K562 (cell line): Measurements from ENCODE around the gene ZBTB2. TPM values are rescaled to one million over a fixed set of nuclear protein-coding genes. Genes with fewer than 3 reads are reported as not detected.

Experiments used
- ATAC-seq: fragments of 200-7000 bp; cut with Tn5 transposase; 3 replicates; pipeline ENCODE4 v1.9.1; 2020; ENCODE audit warnings: moderate library complexity
- BruUV-seq: library from RNA; stranded (reverse); fragments of 400-500 nt; replicated peaks from 2 replicates; lab custom pipeline; 2021; lab: Mats Ljungman, UMichigan
- CTCF ChIA-PET: fragments of 300-600 bp; formaldehyde crosslinking; extraction: SDS; loops from one replicate; lab custom pipeline; 2021; ENCODE audit warnings: low intra/inter-chr PET ratio; lab: Yijun Ruan, JAX
- POLR2A ChIA-PET: fragments of 300-600, 350-650 bp; sonication (Branson Sonifier 250); formaldehyde crosslinking; extraction: SDS; loops from one replicate; lab custom pipeline; 2021; ENCODE audit warnings: antibody characterized with exemption, inconsistent platforms; lab: Yijun Ruan, JAX
- DNase-seq, 4 experiments: peaks; one replicate each; pipeline versions ENCODE4 v3.0.0 to v3.0.0-alpha.2; 2011 to 2018; ENCODE audit warnings: low spot score in 3 of 4, mixed read lengths in 3 of 4; ENCODE audit errors: extremely low read depth in 1 of 4
- FAIRE-seq: peaks from 2 replicates; lab custom pipeline; 2011; peaks lifted over from hg19 to GRCh38; lab: Jason Lieb, UNC
- H2AFZ ChIP-seq: 2 replicates; pipeline ENCODE4 v1.6.0; 2011; ENCODE audit warnings: low read depth, low read length, control low read depth, inconsistent platforms
- H3K27ac ChIP-seq: fragments of 200-600 bp; 3 replicates; pipeline ENCODE4 v1.8.0; 2011; ENCODE audit warnings: low read depth, mild to moderate bottlenecking, control low read depth, inconsistent platforms, low read length, moderate library complexity, mixed read lengths; ENCODE audit errors: extremely low read depth
- H3K27me3 ChIP-seq, 2 experiments: fragments of 300-600 bp in 1 of 2; 2 replicates in 1 of 2; 3 replicates in 1 of 2; pipeline versions ENCODE4 v1.6.0 to v1.8.0; 2011; ENCODE audit warnings: inconsistent platforms in 2 of 2, low read length in 2 of 2, mild to moderate bottlenecking in 1 of 2, mixed read lengths in 1 of 2, moderate library complexity in 1 of 2; ENCODE audit not compliant: control insufficient read depth in 2 of 2, insufficient read depth in 2 of 2
- H3K36me3 ChIP-seq: fragments of 300-600 bp; 3 replicates; pipeline ENCODE4 v1.8.0; 2011; ENCODE audit warnings: mild to moderate bottlenecking, low read length, inconsistent platforms; ENCODE audit not compliant: control insufficient read depth, insufficient read depth
- H3K4me1 ChIP-seq, 2 experiments: fragments of 200-600 bp in 1 of 2; replicated peaks in 1 of 2; 2 replicates in 1 of 2; 3 replicates in 1 of 2; pipeline versions ENCODE4 v1.5.1 to v1.8.0; 2011; ENCODE audit warnings: inconsistent platforms in 2 of 2, low read length in 2 of 2, mild to moderate bottlenecking in 1 of 2, mixed read lengths in 1 of 2, moderate library complexity in 1 of 2; ENCODE audit not compliant: control insufficient read depth in 2 of 2, insufficient read depth in 2 of 2
- H3K4me2 ChIP-seq: 2 replicates; pipeline ENCODE4 v1.6.1; 2011; ENCODE audit warnings: low read length, control low read depth, inconsistent platforms, mixed read lengths; ENCODE audit not compliant: insufficient read depth
- H3K4me3 ChIP-seq: fragments of 200-600 bp; sonication (generic), shearing (Covaris generic); 2 replicates; pipeline ENCODE4 v1.5.1; 2016; ENCODE audit warnings: control low read depth, inconsistent platforms
- H3K79me2 ChIP-seq: fragments of 200-600 bp; 3 replicates; pipeline ENCODE4 v1.8.0; 2011; ENCODE audit warnings: low read length, inconsistent platforms; ENCODE audit not compliant: control insufficient read depth, insufficient read depth
- H3K9ac ChIP-seq, 2 experiments: 2 replicates each; pipeline versions ENCODE4 v1.6.0 to v1.6.1; 2011; ENCODE audit warnings: low read depth in 2 of 2, low read length in 2 of 2, control low read depth in 1 of 2, inconsistent platforms in 1 of 2, mild to moderate bottlenecking in 1 of 2, mixed read lengths in 1 of 2; ENCODE audit not compliant: insufficient read depth in 1 of 2
- H3K9me1 ChIP-seq: one replicate; pipeline ENCODE4 v1.6.0; 2011; ENCODE audit warnings: inconsistent platforms, mild to moderate bottlenecking, low read length, moderate library complexity; ENCODE audit not compliant: control insufficient read depth, insufficient read depth
- H3K9me3 ChIP-seq: replicated peaks from 2 replicates; pipeline ENCODE4 v1.5.1; 2011; ENCODE audit warnings: low read depth, low read length, inconsistent platforms; ENCODE audit not compliant: control insufficient read depth, insufficient read depth
- H4K20me1 ChIP-seq: replicated peaks from 2 replicates; pipeline ENCODE4 v1.6.1; 2011; ENCODE audit warnings: low read length, inconsistent platforms, mixed read lengths; ENCODE audit not compliant: control insufficient read depth, insufficient read depth
- ATF1 ChIP-seq, 2 experiments: fragments of 450-650 bp in 1 of 2; IDR thresholded peaks; 2 replicates each; pipeline ENCODE4 v1.6.1; 2016; ENCODE audit warnings: missing compliant biosample characterization in 1 of 2, missing genetic modification characterization in 1 of 2
- CHD4 ChIP-seq: fragments of 200-600 bp; sonication (generic); IDR thresholded peaks from 3 replicates; pipeline ENCODE4 v1.6.1; 2012; ENCODE audit warnings: low read depth, mild to moderate bottlenecking, mixed read lengths, low read length, inconsistent platforms; ENCODE audit not compliant: insufficient read depth, insufficient replicate concordance, poor library complexity, severe bottlenecking
- CREB1 ChIP-seq, 2 experiments: sonication (generic) in 1 of 2; formaldehyde crosslinking in 1 of 2; IDR thresholded peaks; 2 replicates each; pipeline versions ENCODE4 v1.6.1 to v1.8.0; 2012 to 2022; ENCODE audit warnings: inconsistent platforms in 1 of 2, mild to moderate bottlenecking in 1 of 2, missing genetic modification reagents in 1 of 2, moderate library complexity in 1 of 2
- CREM ChIP-seq: IDR thresholded peaks from 2 replicates; pipeline ENCODE4 v1.6.1; 2014; ENCODE audit warnings: antibody characterized with exemption, low read depth
- CTBP1 ChIP-seq: fragments of 450-650 bp; IDR thresholded peaks from 2 replicates; pipeline ENCODE4 v1.6.1; 2016; ENCODE audit warnings: borderline replicate concordance
- ETV5 ChIP-seq: sonication (generic); formaldehyde crosslinking; IDR thresholded peaks from 2 replicates; pipeline ENCODE4 v1.4.0; 2020; ENCODE audit warnings: low read depth, mild to moderate bottlenecking, missing genetic modification reagents
- JUND ChIP-seq, 2 experiments: IDR thresholded peaks; 2 replicates in 1 of 2; 3 replicates in 1 of 2; pipeline ENCODE4 v1.6.1; 2011; ENCODE audit warnings: borderline replicate concordance in 2 of 2, low read depth in 2 of 2, low read length in 2 of 2, improper control_type of control experiment in 1 of 2, missing biosample characterization in 1 of 2, missing genetic modification characterization in 1 of 2, missing genetic modification reagents in 1 of 2
- NR2C2 ChIP-seq, 2 experiments: fragments of 200-800 bp in 1 of 2; sonication (Bioruptor generic) in 1 of 2; sonication (generic) in 1 of 2; formaldehyde crosslinking in 1 of 2; IDR thresholded peaks; 2 replicates each; pipeline versions ENCODE4 v1.6.1 to v1.8.0; 2016 to 2022; ENCODE audit warnings: mild to moderate bottlenecking in 1 of 2, missing compliant biosample characterization in 1 of 2, missing genetic modification characterization in 1 of 2, missing genetic modification reagents in 1 of 2
- RBFOX2 ChIP-seq: fragments of 200-400 bp; formaldehyde crosslinking; IDR thresholded peaks from 2 replicates; pipeline ENCODE4 v1.6.1; 2017; ENCODE audit warnings: low read depth, mild to moderate bottlenecking, low read length, moderate library complexity
- TBL1XR1 ChIP-seq, 2 experiments: IDR thresholded peaks; 2 replicates each; pipeline ENCODE4 v1.6.1; 2012; ENCODE audit warnings: improper control_type of control experiment in 2 of 2, low read length in 2 of 2, mild to moderate bottlenecking in 1 of 2
- ZFP1 ChIP-seq: fragments of 450-650 bp; formaldehyde crosslinking; IDR thresholded peaks from 2 replicates; pipeline ENCODE4 v1.4.0; 2020; ENCODE audit warnings: mild to moderate bottlenecking, mixed read lengths
- ZNF592 ChIP-seq: fragments of 450-650 bp; IDR thresholded peaks from 2 replicates; pipeline ENCODE4 v1.6.1; 2017; ENCODE audit warnings: antibody characterized with exemption, mild to moderate bottlenecking
- WGBS: fragments of 100-300 bp; shearing (Covaris generic); methylation state at CpG from one replicate; pipeline ENCODE4 v1.1.6; 2016; ENCODE audit warnings: low coverage, mixed read lengths; ENCODE audit not compliant: insufficient coverage; ENCODE audit errors: missing lambda C conversion rate; 5-methylcytosine and 5-hydroxymethylcytosine counted together
- in situ Hi-C: fragments of 300-500 bp; cut with MboI; formaldehyde crosslinking; loops from 4 replicates; pipeline ENCODE4 v1.15.0; 2018; ENCODE audit warnings: inconsistent platforms, mixed read lengths
- intact Hi-C: fragments of 100-400 bp; cut with micrococcal nuclease; formaldehyde crosslinking; loops from 2 replicates; pipeline ENCODE4 v1.14.2; 2022
- polyA plus RNA-seq, 8 experiments: library from polyadenylated mRNA; depleted of rRNA in 4 of 8; stranded (reverse) in 5 of 8; unstranded in 3 of 8; fragments of >200 nt; fragmentation: Nextera tagmentation in 2 of 8; fragmentation: Illumina TruSeq in 1 of 8; extraction: Ambion mirVana in 2 of 8; extraction: Trizol in 1 of 8; gene quantifications; 2 replicates each; pipeline versions ENCODE4 v1.2.1 to v1.2.3, GENCODE V29; 2011 to 2014; ENCODE audit warnings: inconsistent platforms in 1 of 8, missing spikeins in 1 of 8
- total RNA-seq, 7 experiments: library from RNA; depleted of rRNA in 6 of 7; stranded (reverse); fragments of >200 nt in 6 of 7; fragmentation: Illumina TruSeq in 2 of 7; extraction: Trizol in 2 of 7; gene quantifications; 2 replicates each; pipeline versions ENCODE4 v1.2.1 to v1.2.3, GENCODE V29; 2011 to 2021; ENCODE audit warnings: low replicate concordance in 1 of 7
- TF ChIP-seq, protein P1 (sequence below), 2 experiments: fragments of 450-650 bp in 1 of 2; sonication (generic) in 1 of 2; formaldehyde crosslinking in 1 of 2; IDR thresholded peaks in 1 of 2; conservative IDR thresholded peaks in 1 of 2; 2 replicates each; pipeline versions ENCODE4 v1.6.1 to v1.8.1; 2016 to 2023; ENCODE audit warnings: mild to moderate bottlenecking in 2 of 2, moderate library complexity in 2 of 2, inconsistent platforms in 1 of 2, missing genetic modification reagents in 1 of 2

The ZBTB2 gene
- total and polyA plus RNA-seq, 9 of the 15 experiments (the other 6 are each of a cell fraction or from before 2014, with no cell fraction given) = 5.1 to 26.2 (median 16.4) TPM

DNA sequence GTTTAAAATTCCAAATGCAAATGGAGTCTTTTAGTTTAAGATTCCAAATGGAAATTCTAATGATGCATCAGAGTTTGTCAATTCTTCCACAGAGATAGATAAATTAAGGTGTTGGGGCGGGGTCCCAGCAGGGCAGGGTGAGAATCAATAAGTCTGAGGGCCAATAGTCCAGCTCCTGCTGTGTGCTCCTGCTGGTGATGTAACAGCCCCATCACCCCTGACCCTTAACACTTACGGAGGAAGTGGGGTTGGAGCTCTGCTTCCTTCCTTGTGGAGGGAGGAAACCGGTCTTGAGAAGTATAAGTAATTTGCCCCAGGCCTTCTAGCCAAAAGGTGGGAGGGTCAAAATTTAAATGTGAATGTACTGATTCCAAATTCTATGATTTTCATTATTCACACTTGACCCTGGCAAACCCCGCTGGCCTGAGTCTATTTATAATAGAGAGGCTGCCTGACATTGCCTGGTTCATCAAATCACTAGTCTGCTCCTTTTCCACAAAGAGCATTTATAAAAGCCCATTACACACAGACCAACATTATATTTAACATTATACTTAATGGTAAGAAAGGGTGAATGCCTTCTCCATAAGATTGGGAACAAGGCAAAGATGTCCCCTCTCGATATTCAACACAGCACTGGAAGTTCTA is 17.2 kb downstream of the ZBTB2 start:
- TSS peak; percentile 47 for BruUV-seq
- H3K9me3 ChIP-seq = no peaks in the 10 kb centered on the region
- no peaks in the 10 kb centered on the region for H4K20me1 ChIP-seq
- no peaks in the 10 kb centered on the region for H3K9me1 ChIP-seq
- ATAC-seq = peak; percentile 91
- peak overlapping the region in 1 of 2 experiments; percentile 16; a peak in 2 of 4 replicates for H3K9ac ChIP-seq
- peak overlapping the region; percentile 49 for H3K4me2 ChIP-seq
- H3K79me2 ChIP-seq = peaks cover 49% of the 10 kb centered on the region
- peak; percentile 32 to 78 (median 46) for DNase-seq
- peaks cover 34% of the 10 kb centered on the region for H3K36me3 ChIP-seq
- in situ Hi-C loops = no loop called here
- POLR2A ChIA-PET = interaction anchor here (0.5 to 1.8 kb wide), 4 partner anchors 16 to 195 kb away, joined by 3 to 12 read pairs (median 4); no protein-coding TSS in a partner anchor
- peak overlapping the region; percentile 51 for H3K27ac ChIP-seq
- H3K4me1 ChIP-seq = peaks cover 6 to 7% of the 10 kb centered on the region in 2 experiments; a peak in 4 of 5 replicates
- no peak overlapping the region; the same call in 1 of the 2 replicates for H3K4me3 ChIP-seq
- CTCF ChIA-PET = interaction anchor here (0.6 kb wide), 1 partner anchor 33 kb away, joined by 4 read pairs; no protein-coding TSS in a partner anchor
- FAIRE-seq = peak; percentile 82
- intact Hi-C loops = loop anchor here (2.0 kb wide), 1 partner anchor 17 kb away; the partner anchor contains the start of gene ZBTB2
- H2AFZ ChIP-seq = peak overlapping the region; percentile 70
- 28% methylated on average over 5 of the region's 5 CpGs for WGBS
- no peaks in the 10 kb centered on the region for H3K27me3 ChIP-seq
- TF ChIP-seq CREM (peak; percentile 34; the same call in 1 of the 2 replicates), ZNF592 (0 out of 2 replicates have a peak, but pooled peaks have one; percentile 27), JUND (IDR thresholded peaks at IDR 0.05; ENCODE audit: borderline replicate concordance, low read depth, low read length) (peak; percentile 56), JUND (tag; IDR thresholded peaks at IDR 0.05; ENCODE audit: borderline replicate concordance, low read depth, low read length) (peak; percentile 52; the same call in 1 of the 3 replicates), CHD4 (no peak), NR2C2 (CRISPR knock-in tag; IDR thresholded peaks at IDR 0.05) (0 out of 2 replicates have a peak, but pooled peaks have one; percentile 27), NR2C2 (tag; IDR thresholded peaks at IDR 0.05) (peak; percentile 95), CTBP1 (peak; percentile 12; the same call in 1 of the 2 replicates), ATF1 (CRISPR knock-in tag; IDR thresholded peaks at IDR 0.05) (no peak), ATF1 (tag; IDR thresholded peaks at IDR 0.05) (peak; percentile 20; the same call in 1 of the 2 replicates), CREB1 (IDR thresholded peaks at IDR 0.05) (no peak), CREB1 (CRISPR knock-in tag; IDR thresholded peaks at IDR 0.05) (no peak), RBFOX2 (no peak), ZFP1 (no peak), TBL1XR1 (IDR thresholded peaks at IDR 0.05; ENCODE audit: low read length in 2 of 2) (0 out of 4 replicates have a peak, but pooled peaks of 1 of the 2 experiments have one; percentile 13), ETV5 (CRISPR knock-in tag) (peak; percentile 24; the same call in 1 of the 2 replicates)
- TF ChIP-seq, protein P1, sequence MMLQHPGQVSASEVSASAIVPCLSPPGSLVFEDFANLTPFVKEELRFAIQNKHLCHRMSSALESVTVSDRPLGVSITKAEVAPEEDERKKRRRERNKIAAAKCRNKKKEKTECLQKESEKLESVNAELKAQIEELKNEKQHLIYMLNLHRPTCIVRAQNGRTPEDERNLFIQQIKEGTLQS (IDR thresholded peaks at IDR 0.05) = peak; percentile 90
- TF ChIP-seq, protein P1 (CRISPR knock-in tag; conservative IDR thresholded peaks at IDR 0.05) = no peak
